Left lobe of liver (tissue), 2 donors: ENCODE measurements around the gene SCN3B. TPM values are rescaled to one million over a fixed set of nuclear protein-coding genes. Genes with fewer than 3 reads are reported as not detected.

Experiments
- ATAC-seq: fragments of 200-7000 bp; cut with Tn5 transposase; one replicate; pipeline ENCODE4 v1.9.1; 2020; ENCODE audit warnings: mild to moderate bottlenecking, moderate library complexity
- DNase-seq: peaks from one replicate; pipeline ENCODE4 v3.0.0-alpha.2; 2020; ENCODE audit warnings: low spot score
- total RNA-seq: library from RNA; stranded (reverse); gene quantifications from one replicate; pipeline ENCODE4 v1.2.1, GENCODE V29; 2021
- donor health status: DM: no; HTN: no; CAD: no; lungs with moderate emphysema.
- donor health status: DM: no; HTN: yes; CAD: no.

The SCN3B gene
- total RNA-seq, 1 donor from 2014 or later = not detected

DNA sequence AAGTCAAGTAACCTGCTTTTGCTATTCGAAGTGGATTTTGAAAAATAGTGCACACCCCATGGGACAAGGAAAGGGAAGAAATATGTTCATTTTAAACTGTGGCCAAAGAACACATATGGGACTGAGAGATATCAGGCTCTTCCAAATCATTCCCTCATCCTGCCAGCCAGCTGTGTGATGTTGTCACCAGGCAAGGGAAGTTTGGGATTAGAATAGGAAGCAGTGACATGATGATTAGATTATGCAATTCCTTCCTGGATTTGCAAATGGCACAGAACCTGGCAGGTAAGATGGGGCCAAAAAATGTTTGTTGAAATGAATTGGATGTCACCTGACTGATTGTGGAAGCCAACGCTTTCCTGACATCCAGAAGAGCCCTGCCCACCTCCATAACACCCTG is 4.9 kb upstream of the SCN3B start:
- no peak for DNase-seq
- ATAC-seq = no peak

DNA sequence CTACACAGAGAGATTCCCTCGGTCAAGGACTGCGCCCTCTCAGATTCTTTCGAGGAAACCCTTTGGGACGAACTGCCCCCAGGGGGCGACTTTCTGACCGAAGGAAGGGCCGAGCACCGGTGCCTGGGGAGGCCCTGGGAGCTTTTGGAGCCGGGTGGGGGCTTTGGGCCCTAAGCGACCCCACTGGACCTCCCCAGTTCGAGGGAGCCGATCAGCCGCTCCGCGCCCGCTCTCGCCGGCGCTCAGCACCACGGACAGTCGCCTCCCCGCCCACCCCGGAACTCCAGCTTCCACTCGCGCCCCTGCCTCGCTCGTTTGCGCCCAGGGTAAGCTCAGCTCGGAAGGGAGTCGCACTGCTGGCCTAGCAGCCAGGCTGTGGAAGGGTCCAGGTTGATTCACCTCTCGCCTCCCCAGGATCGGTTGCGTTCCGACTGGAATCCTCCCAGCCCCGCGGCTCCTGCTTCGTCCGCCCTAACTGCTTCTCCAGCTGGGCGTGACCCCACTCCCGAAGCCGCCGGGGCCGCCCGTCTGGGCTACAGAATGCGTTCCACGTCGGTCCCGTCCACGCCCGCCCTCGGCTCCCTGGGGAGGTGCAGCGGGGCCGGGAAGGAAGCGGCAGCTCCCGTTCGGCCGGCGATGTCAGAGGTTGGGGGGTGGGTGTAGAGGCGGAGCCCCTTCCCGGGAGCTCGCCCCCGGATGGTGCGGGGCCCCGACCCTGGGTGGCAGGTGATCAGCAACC is 428 bp downstream of the SCN3B start:
- ATAC-seq (peak; percentile 62), DNase-seq (no peak)

DNA sequence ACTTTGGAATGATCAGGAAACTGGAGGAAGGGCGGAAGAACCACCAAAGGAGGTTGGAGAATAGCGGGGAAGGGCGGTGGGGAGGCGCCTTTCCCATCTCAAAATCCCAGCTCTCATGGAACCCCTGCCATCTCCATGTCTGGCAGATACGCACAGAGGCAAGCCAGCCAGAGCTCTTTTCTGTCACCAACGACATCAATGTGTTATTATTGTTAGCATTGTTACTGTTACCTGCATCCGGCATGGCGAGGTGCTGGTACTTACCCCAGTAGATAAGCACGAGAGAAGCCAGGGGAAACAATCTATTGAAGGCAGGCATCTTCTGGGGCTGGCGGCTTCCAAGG is 969 bp downstream of the SCN3B start:
- no peak for DNase-seq
- ATAC-seq = no peak

DNA sequence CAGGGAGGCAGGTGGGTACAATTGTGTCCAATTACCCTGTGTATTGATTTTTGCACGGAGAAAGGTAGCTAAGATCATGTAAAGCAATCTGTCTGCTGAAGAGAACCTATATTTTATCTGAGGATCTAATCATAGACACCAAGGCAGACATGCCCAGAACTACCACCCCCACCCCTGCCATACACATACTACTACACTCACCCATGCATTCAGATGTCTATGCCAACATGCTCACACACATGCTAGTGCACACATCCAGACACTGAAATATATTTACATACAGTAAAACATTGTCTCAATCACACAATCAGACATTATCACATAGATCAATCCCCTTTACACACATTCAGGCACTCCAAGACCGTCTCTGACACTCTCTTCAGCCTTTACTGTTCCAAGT is 1.8 kb downstream of the SCN3B start:
- no peak for DNase-seq
- no peak for ATAC-seq

DNA sequence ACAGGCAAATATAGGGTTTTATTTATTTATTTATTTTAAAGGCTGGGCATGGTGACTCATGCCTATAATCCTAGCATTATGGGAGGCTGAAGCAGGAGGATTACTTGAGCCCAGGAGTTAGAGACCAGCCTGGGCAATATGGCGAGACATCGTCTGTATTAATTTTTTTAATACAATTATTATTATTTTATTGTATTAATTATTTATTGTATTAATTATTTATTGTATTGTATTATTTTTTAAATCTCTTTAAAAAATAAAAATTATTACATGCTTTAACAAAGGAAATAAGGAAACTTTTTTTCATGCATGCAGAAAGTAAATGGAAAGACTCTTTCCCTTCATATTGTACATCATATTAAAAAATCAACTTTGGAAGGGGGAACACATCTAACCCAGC is 3.5 kb downstream of the SCN3B start:
- ATAC-seq (no peak), DNase-seq (no peak)

DNA sequence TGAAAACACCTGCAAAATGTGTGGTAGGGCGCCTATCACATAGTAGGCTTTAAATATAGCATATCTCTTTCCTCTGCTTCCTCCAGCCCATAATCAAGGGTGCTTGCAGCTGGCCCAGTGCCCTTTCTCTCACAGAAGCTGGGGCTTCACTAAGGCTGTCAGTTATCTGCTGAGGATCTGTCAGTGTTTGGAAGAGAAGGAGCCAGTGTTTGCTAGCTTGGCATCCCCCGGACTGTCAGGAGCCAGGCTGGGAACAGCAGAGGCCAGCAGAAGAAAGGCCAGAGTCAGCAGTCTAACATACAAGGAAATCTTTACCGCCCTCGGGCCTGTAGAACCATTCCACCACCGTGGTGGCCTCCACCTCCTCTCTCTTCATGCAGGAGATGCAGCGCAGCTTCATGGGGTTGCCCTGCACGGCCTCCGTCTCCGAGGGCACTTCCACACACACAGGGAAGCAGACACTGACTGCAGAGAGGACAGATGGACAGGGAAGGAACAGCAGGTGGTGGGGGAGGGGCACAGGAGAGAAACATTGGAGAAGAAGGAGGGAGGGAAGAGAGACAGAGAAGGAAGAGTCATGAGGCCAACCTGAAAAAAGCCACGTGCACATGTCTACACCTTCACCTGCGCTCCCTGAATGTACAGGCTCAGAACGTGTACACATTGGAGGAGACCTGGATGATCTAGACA is 9.0 kb downstream of the SCN3B start:
- DNase-seq (no peak), ATAC-seq (no peak)

DNA sequence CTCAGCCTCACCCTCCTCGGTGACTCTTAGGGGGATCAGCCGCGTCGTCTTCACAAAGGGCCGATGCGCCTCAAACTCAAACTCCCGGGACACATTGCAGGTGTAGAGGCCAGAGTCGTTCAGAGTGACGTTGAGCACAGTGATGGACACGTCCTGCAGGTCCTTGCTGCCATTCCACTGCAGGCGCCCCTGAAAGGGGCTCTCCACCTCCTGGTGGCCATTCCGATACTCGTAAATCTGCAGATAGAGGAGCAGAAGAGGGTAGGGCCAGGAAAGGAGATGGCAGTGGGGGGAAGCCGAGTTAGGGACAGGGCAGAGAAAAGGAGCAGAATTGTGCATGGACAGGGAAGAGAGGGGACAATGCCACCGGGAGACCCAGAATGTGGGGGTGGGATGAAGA is 12.0 kb downstream of the SCN3B start:
- ATAC-seq (no peak), DNase-seq (no peak)

DNA sequence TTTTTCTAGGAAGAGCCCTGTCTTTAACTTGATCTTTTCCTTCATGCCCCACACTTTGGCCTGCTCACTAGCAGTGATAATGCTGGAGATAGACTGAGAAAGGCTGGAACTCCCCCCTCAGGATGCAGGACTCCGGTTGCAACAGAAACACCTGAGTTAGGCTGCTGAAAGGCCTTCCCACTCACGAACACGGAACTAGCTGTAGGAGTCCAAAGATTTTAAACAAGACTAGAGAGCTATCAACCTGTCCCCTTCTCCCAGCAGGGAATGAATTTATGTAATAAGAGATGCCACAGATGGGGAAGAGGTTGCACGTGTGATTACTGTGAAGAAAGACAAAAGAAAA is 13.0 kb downstream of the SCN3B start:
- DNase-seq (no peak), ATAC-seq (no peak)

DNA sequence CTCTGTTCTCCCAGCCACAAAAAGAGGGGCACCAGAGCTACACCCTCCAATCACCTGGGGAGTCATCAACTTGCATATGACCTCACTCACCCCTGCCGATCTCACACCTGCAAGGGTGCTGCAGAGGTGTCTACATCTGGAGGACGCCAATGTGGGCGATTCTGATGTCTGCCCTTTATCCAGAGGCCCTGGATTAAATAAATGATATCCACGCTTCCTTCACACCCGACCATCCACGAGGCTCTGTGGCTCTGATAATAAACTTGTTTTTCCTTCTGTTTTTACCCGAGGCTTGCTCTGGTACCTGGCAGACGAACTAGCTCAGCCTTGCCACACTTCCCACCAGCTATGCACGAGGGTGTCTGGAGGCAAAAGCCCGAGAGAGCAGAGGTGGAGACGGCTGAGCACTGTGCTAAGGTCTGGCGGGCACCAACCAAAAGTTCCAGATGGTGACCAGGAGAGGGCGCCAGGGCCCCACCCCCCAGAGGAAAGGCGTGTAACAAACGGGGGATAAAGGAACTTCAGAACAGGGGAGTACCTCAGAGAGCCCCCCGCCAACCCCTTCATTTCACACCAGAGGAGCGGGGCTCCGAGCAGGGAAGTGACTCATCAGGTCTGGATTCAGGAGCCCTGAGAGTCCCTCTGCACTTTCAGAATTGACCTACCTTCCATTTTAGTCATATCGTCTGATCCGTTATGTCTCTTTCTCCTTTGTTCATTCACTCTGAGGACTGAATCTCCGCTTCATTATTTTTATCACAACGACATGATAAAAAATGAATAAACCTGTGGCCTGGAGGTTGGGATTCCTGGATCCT is 13.5 kb downstream of the SCN3B start:
- no peak for DNase-seq
- ATAC-seq = peak; percentile 85

DNA sequence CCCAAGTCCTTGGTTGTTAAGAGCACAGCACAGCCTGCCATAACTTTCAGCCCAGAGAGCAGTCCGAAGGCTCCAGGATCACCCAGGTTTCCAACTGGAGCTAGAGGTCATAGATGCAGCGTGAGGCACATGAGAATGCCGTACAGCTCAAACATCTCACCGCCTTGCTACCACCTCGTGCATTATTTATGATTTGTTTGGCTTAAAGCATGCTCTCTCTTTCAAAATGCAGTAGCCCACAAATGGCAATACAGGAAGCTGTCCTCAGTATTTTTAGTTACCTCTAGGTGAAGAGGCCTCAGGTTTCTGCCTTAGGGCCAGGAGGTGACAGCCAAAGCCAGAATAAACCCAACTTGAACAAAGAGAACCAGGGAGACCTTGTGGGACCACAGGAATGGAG is 14.4 kb downstream of the SCN3B start:
- no peak for ATAC-seq
- DNase-seq = no peak

DNA sequence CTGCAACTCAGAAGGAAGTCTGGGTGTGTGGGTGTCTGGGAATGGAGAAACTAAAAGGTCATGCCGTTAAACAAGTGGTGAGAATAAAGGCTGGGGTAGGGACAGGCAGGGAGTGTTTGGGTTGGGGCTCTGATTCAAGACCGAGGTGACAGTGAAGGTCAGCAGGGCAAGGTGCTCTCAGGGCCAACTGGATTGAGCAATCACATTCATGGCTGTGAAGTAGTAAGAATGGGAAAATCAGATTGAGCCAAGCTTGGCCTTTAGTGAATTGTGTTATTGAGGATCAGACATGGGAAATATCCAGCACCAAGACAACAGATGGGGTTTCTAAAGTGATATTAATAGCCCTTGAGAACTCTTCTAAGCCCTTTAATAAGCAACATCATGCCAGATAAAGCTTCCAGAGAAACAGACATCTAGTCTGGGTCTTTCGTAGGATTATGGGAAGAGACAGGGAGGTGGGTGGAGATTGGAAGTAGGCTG is 24.3 kb downstream of the SCN3B start:
- DNase-seq (no peak), ATAC-seq (no peak)

DNA sequence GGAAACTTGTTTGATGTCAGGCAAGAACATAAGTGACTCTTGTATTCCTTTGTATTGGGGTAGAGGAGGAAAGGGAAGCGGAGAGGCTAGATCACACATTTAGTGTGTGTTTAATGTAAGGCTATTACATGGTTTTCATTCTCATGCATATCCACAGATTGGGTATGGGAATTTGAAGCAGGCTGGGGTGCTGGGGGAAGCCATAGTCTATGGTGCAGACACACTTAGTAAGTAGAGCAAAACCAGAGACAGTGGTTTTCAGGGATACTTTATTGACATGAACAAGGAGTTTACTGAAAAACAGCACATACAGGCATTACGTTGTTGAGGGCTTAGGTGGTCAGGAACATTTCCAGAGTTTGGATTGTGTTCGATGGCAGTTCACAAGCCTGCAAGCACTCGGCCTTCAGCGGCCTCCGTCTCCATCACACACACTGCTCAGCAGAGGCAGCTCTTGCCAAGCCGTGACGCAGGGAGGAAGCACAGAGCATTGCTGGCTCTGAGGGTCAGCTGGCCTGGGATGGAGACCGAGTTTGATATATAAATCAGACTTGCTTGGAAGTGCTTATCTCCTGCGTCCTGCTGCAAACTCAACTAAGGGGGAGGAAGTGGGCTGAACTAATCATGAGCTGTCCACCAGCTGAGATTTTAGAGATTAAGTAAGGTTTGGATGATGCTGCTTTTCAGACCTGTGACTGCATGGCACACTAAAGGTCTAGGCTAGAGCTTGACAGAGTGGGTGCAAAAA is 25.3 kb downstream of the SCN3B start:
- ATAC-seq (peak; percentile 41), DNase-seq (no peak)

DNA sequence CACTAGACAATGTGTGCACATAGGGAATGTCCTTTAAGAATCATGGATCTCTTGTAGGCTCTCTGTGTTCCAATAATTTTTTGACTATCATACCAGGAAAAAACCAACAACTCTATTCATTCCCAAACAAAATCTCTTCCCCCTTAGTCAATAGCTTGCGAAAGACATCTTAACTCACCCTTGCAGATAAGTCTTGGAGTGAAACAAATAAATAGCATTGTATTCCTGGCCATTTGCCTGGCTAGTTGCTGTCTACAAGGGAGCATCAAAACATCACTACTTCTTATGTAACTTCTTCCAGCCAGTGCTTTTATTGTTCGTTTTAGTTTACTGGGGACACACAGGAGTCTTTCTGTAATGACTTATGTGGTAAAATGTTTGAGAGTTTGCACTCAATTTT is 29.4 kb downstream of the SCN3B start:
- DNase-seq (no peak), ATAC-seq (no peak)

DNA sequence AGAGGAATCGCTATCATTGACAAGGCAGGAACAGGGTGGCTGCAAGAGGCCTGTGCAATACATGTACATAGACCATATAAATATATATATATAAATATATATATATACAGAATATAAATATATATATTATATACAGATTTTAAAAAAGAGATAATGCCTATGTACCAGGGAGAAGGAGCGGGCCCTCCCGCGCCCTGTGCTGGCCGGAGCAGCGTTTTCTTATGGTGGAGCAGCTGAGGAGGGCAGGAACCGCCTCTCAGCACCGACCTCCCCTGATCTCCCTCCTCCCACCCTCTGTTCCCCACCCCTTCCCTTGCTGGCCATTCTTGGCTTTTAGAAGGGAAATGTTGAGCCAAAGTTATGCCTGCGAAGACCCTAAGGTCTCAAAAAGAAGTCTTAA is 31.8 kb downstream of the SCN3B start:
- DNase-seq (no peak), ATAC-seq (no peak)

DNA sequence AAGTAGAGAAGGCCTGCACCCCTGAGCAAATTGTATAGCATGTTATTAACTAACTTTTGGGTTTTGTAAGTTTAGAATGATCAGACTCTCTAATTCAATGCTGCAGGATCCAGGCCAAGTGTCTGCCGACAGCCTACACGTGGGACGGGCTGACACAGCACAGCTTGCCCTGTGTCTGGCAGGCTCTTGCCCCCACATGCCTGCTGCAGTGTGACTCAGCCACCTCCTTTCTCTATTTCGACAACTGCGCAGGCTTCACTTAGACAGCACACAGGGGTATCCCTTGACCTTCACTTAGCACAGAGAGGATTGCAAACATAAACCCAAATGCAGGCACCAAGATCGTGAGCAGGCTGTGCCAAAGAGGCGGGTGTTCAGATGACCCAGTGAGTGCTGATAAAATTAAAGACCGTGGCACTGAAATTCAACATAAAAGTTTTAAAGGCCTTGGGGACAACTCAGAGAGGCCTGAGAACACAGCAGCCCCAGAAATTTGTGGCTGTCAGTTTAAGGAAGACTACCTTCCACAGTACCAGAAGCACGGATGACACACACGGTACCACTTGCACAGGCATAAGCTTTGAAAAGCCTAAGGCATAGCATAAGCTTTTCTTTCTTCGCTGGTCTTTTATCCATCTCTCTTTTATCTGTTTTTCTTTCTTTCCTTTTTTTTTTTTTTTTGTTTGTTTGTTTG is 37.8 kb downstream of the SCN3B start:
- ATAC-seq (peak; percentile 26), DNase-seq (no peak)

DNA sequence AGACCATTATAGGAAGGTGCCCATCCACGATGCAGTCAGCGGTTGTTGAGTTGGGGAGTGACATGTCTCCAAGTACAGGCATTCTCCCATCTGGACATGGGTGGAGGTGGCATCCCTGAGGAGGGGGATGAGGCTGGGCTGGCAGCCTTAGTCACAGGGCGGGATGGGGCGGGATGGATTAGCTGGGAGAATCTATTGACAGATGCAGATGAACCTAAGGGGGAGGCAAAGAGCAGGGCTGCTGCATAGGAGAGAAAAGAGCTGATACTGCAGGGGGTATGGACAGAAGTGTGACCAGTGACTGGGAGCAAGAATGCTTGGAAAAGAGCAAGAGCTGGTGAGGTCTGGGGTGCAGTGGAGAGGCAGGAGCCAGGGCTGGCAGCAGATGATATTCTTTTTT is 42.7 kb downstream of the SCN3B start:
- no peak for DNase-seq
- no peak for ATAC-seq

DNA sequence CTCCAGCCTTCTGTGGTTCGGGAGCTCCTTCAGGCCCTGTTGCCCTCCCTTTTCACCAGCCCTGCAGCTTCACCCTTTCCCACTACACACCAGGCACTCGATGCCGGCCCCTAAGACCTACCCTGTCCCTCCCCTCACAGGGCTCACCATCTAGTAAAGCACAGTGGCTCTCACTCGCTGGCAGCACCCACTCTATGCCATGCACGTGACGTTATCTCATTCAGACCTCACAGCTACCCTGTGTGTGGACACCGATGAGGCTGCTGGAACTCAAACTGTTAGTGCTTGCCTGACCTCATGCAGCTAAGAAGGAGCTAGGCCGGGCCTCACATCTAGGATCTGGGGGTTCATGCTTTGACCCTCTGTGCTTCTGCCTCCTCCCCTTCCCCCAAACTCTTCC is 45.5 kb downstream of the SCN3B start:
- ATAC-seq = no peak
- DNase-seq = no peak

DNA sequence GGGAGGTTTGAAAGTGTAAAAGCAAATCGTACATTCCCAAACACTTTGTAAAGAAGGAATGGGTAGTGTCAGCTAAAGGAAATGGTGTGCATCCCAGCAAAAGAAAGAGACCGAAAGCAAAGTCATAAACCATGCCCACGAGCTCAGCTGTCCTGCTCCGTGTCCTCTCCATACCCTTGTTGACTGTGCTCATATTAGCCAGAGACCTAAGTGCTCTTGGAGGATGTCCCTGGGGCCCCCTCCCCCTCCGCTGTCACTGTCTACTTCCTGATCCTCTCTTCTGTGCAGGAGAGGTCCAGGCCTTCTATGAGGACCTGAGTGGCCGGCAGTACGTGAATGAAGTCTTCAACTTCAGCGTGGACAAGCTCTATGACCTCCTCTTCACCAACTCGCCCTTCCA is 46.1 kb downstream of the SCN3B start:
- DNase-seq (no peak), ATAC-seq (no peak)

DNA sequence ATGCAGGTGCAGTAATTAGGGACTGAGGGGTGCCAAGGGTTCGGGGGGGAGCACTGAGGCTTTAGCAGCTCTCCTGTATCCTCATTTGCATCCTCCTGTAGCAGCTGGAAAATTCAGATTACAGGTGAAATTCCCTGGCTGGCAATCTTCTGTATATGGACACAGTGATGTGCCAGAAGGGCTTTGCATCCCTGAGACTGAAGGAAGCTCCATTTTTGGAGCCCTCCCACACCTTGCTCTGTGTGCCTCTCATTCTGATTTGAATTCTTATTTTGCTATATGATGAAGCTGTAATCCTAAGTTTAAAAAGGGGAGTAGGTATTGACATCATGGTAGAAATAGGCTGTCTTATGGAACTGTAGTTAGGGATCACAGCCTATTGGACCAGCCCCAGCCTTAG is 46.6 kb downstream of the SCN3B start:
- DNase-seq (no peak), ATAC-seq (no peak)

DNA sequence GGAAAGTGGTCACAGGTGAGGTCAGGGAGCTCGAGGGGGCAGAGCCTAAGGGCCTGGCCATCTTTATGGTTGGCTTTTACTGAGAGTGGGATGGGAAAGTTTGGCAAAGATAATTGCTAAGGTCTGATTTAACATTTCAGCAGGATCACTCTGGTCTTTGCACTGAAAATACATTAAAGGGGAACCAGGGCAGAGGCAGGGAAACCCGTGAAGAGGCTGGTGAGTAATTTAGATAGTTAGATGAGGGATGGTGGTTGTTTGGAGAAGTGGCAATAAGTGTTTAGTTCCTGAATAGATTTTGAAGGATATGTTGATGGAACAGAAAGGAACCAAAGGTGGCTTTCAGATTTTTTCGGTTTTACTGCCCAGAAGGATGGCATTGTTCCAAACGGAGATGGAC is 50.8 kb downstream of the SCN3B start:
- no peak for DNase-seq
- no peak for ATAC-seq

DNA sequence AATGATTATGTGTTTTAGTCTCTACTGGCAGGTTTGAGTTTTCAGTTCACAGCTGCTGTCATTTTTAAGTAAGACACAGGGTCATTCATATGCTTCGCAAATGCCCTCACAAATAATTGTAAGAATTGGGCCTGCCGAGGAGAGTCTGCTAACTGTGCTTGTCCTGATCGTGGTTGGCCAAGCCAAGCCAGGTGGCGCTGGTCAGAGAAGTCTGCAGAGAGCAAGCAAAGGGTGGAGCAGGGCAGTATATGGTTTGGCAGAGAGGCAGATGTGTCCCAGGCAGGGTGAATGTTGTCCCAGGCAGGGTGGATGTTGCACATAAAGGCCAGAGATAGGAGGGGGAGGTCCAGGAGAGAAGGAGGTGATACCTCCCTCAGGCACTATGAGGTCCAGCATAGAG is 52.7 kb downstream of the SCN3B start:
- DNase-seq = no peak
- ATAC-seq = no peak
